ENCODE data around the gene OPCML.

Gene OPCML

GRCh38 chr11:132872211-132872610 lies 660.1 kb downstream of the OPCML start:
- no peak for DNase-seq

- DNase-seq: no peak
Measured at GRCh38 chr11:132866783-132867545, 665.3 kb downstream of the OPCML start.

GRCh38 chr11:132865623-132866022 lies 666.7 kb downstream of the OPCML start:
- DNase-seq: no peak

GRCh38 chr11:132864811-132865576 lies 667.3 kb downstream of the OPCML start:
- DNase-seq: no peak

- no peak for DNase-seq
Measured at GRCh38 chr11:132862933-132863332, 669.4 kb downstream of the OPCML start.

- no peak for DNase-seq
Measured at GRCh38 chr11:132862137-132862536, 670.2 kb downstream of the OPCML start.

GRCh38 chr11:132859306-132859705 lies 673.0 kb downstream of the OPCML start:
- DNase-seq: no peak

- no peak for DNase-seq
Measured at GRCh38 chr11:132858223-132858622, 674.1 kb downstream of the OPCML start.

GRCh38 chr11:132856032-132856431 lies 676.3 kb downstream of the OPCML start:
- DNase-seq: no peak

GRCh38 chr11:132855516-132855915 lies 676.8 kb downstream of the OPCML start:
- DNase-seq: no peak

- no peak for DNase-seq
Measured at GRCh38 chr11:132853886-132854285, 678.4 kb downstream of the OPCML start.

GRCh38 chr11:132852361-132852760 lies 679.9 kb downstream of the OPCML start:
- no peak for DNase-seq

GRCh38 chr11:132851247-132851646 lies 681.1 kb downstream of the OPCML start:
- DNase-seq: no peak

- DNase-seq: no peak
Measured at GRCh38 chr11:132850266-132850665, 682.0 kb downstream of the OPCML start.

GRCh38 chr11:132848336-132848735 lies 684.0 kb downstream of the OPCML start:
- DNase-seq: no peak

GRCh38 chr11:132846075-132846474 lies 686.2 kb downstream of the OPCML start:
- DNase-seq: no peak

- DNase-seq: no peak
Measured at GRCh38 chr11:132844956-132845696, 687.2 kb downstream of the OPCML start.

GRCh38 chr11:132840660-132841059 lies 691.6 kb downstream of the OPCML start:
- no peak for DNase-seq

- no peak for DNase-seq
Measured at GRCh38 chr11:132840191-132840590, 692.1 kb downstream of the OPCML start.

GRCh38 chr11:132839236-132839945 lies 692.9 kb downstream of the OPCML start:
- no peak for DNase-seq

- DNase-seq: no peak
Measured at GRCh38 chr11:132838627-132839026, 693.7 kb downstream of the OPCML start.

- DNase-seq: no peak
Measured at GRCh38 chr11:132831272-132831671, 701.0 kb downstream of the OPCML start.

- DNase-seq: no peak
Measured at GRCh38 chr11:132824642-132825041, 707.7 kb downstream of the OPCML start.
